ENCODE data around the gene ERN2. TPM values are rescaled to one million over a fixed set of nuclear protein-coding genes. Genes with fewer than 3 reads are reported as not detected.

ERN2 gene
- total RNA-seq, 1 donor from 2014 or later, result 1.8 TPM

DNA sequence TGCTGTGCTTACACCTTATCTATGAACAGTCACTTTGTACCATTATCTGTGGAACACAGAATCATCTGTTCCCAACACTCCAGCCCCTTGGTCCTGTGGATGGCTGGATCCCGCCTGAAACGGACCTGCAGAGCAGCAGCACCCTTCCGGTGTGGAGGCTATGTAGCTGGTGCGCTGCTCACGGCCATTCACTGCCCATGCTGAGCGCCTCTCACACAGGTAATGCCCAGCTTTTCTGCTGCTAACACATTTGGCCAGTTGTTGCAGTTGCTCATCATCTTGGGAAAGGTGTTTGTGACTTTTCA lies 45.7 kb downstream of the ERN2 start:
- no peaks in the 10 kb centered on the region for H3K79me2 ChIP-seq (ENCODE audit: low read depth)
- no peak overlapping the region for H3K27ac Mint-ChIP-seq
- H3K36me3 ChIP-seq, result no peaks in the 10 kb centered on the region
- H3K4me2 ChIP-seq, result no peak overlapping the region
- DNase-seq (ENCODE audit: low spot score), result no peak
- H3K27me3 ChIP-seq, result no peaks in the 10 kb centered on the region
- no peaks in the 10 kb centered on the region for H3K27me3 Mint-ChIP-seq (ENCODE audit: insufficient read depth, low read depth)
- H3K4me1 ChIP-seq, result no peaks in the 10 kb centered on the region
- no peaks in the 10 kb centered on the region for H3F3A ChIP-seq (ENCODE audit: low read depth)
- no peak overlapping the region for H3K4me3 Mint-ChIP-seq
- peaks cover 25% of the 10 kb centered on the region for H3K36me3 Mint-ChIP-seq
- no peak overlapping the region for H3K9ac ChIP-seq
- H3K9me3 ChIP-seq (ENCODE audit: low read depth), result no peaks in the 10 kb centered on the region
- H3K4me1 Mint-ChIP-seq, result no peaks in the 10 kb centered on the region
- TF ChIP-seq CTCF (IDR thresholded peaks at IDR 0.05) (no peak), EZH2phosphoT487 (IDR thresholded peaks at IDR 0.05) (no peak), EZH2 (IDR thresholded peaks at IDR 0.05) (no peak)
- no peaks in the 10 kb centered on the region for H4K20me1 ChIP-seq (ENCODE audit: low read depth)
- no peak overlapping the region for H2AFZ ChIP-seq (replicated peaks)
- no peak overlapping the region for H3K27ac ChIP-seq
- H3K4me3 ChIP-seq, result no peak overlapping the region
- H3K9me3 Mint-ChIP-seq, result no peaks in the 10 kb centered on the region

- Mint-ChIP-seq H3K4me3 (no peak overlapping the region), H3K27ac (no peak overlapping the region), H3K36me3 (peaks cover 28% of the 10 kb centered on the region), H3K9me3 (no peaks in the 10 kb centered on the region), H3K27me3 (ENCODE audit: insufficient read depth, low read depth) (no peaks in the 10 kb centered on the region), H3K4me1 (no peaks in the 10 kb centered on the region)
- Histone ChIP-seq H2AFZ (replicated peaks) (no peak overlapping the region), H3K27me3 (no peaks in the 10 kb centered on the region), H3K4me1 (no peaks in the 10 kb centered on the region), H3F3A (ENCODE audit: low read depth) (no peaks in the 10 kb centered on the region), H3K36me3 (no peaks in the 10 kb centered on the region), H3K9me3 (ENCODE audit: low read depth) (no peaks in the 10 kb centered on the region), H3K79me2 (ENCODE audit: low read depth) (no peaks in the 10 kb centered on the region), H3K4me2 (no peak overlapping the region), H3K27ac (no peak overlapping the region), H3K4me3 (no peak overlapping the region), H3K9ac (no peak overlapping the region), H4K20me1 (ENCODE audit: low read depth) (no peaks in the 10 kb centered on the region)
- no peak for TF ChIP-seq EZH2 (IDR thresholded peaks at IDR 0.05)
- no peak for TF ChIP-seq EZH2phosphoT487 (IDR thresholded peaks at IDR 0.05)
- TF ChIP-seq CTCF (IDR thresholded peaks at IDR 0.05), result no peak
- DNase-seq (ENCODE audit: low spot score), result no peak
These were observed 46.3 kb downstream of the ERN2 start for GRCh38 chr16:23666571-23667354.

DNA sequence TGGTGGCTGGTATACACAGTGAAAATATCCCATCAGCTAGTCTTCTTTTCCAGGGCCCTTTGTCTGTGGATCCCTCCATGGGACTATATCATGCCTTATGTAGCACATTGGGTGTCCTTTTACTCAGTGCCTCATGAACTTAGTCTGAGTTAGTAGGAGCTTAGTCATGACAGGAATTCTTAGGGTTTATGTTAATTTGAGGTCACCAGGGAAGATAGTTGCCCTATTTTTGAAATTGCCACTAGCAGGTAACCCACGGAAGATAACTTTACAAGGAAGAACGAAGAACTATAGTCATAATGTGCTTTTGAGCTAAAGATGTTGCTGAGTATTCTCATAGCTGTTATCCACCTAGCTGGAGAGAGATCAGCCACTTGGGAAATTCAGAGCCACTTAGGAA lies 49.1 kb downstream of the ERN2 start:
- H3K4me1 ChIP-seq, result no peaks in the 10 kb centered on the region
- no peak overlapping the region for H3K9ac ChIP-seq
- Mint-ChIP-seq H3K4me1 (no peaks in the 10 kb centered on the region), H3K27ac (no peak overlapping the region), H3K27me3 (ENCODE audit: insufficient read depth, low read depth) (no peaks in the 10 kb centered on the region), H3K9me3 (no peaks in the 10 kb centered on the region), H3K4me3 (no peak overlapping the region), H3K36me3 (peaks cover 35% of the 10 kb centered on the region)
- no peaks in the 10 kb centered on the region for H3K36me3 ChIP-seq
- H3K79me2 ChIP-seq (ENCODE audit: low read depth), result no peaks in the 10 kb centered on the region
- no peak for DNase-seq (ENCODE audit: low spot score)
- H3K4me2 ChIP-seq, result no peak overlapping the region
- no peaks in the 10 kb centered on the region for H3K27me3 ChIP-seq
- no peaks in the 10 kb centered on the region for H3K9me3 ChIP-seq (ENCODE audit: low read depth)
- H4K20me1 ChIP-seq (ENCODE audit: low read depth), result no peaks in the 10 kb centered on the region
- H3K27ac ChIP-seq, result no peak overlapping the region
- H3F3A ChIP-seq (ENCODE audit: low read depth), result no peaks in the 10 kb centered on the region
- no peak overlapping the region for H3K4me3 ChIP-seq
- no peak overlapping the region for H2AFZ ChIP-seq (replicated peaks)
- TF ChIP-seq EZH2 (IDR thresholded peaks at IDR 0.05) (no peak), EZH2phosphoT487 (IDR thresholded peaks at IDR 0.05) (no peak), CTCF (IDR thresholded peaks at IDR 0.05) (no peak)

All from neural progenitor cell (in vitro differentiated cells).